Large intestine (tissue), 3 donors: ENCODE measurements around the gene DTL. TPM values are rescaled to one million over a fixed set of nuclear protein-coding genes. Genes with fewer than 3 reads are reported as not detected.

Source experiments
- DNase-seq, 2 donors: peaks; one replicate each; pipeline versions ENCODE4 v3.0.0 to v3.0.0-alpha.2; 2013
- H3K27ac ChIP-seq: one replicate; pipeline ENCODE4 v1.5.1; 2013; ENCODE audit warnings: low read length
- H3K27me3 ChIP-seq: 2 replicates; pipeline ENCODE4 v1.6.1; 2013; ENCODE audit warnings: low read length; ENCODE audit not compliant: control insufficient read depth, insufficient read depth
- H3K36me3 ChIP-seq: 2 replicates; pipeline ENCODE4 v1.6.1; 2013; ENCODE audit warnings: low read length; ENCODE audit not compliant: control insufficient read depth, insufficient read depth
- H3K4me1 ChIP-seq: one replicate; pipeline ENCODE4 v1.6.1; 2013; ENCODE audit warnings: low read length; ENCODE audit not compliant: control insufficient read depth, insufficient read depth
- H3K4me3 ChIP-seq: one replicate; pipeline ENCODE4 v1.5.1; 2013; ENCODE audit warnings: low read length
- H3K9me3 ChIP-seq: one replicate; pipeline ENCODE4 v1.6.1; 2013; ENCODE audit warnings: mild to moderate bottlenecking, low read depth, low read length, moderate library complexity; ENCODE audit not compliant: control insufficient read depth
- WGBS: methylation state at CpG from one replicate; pipeline ENCODE4 v1.1.5; 2013; ENCODE audit warnings: low lambda C conversion rate; ENCODE audit not compliant: insufficient coverage; 5-methylcytosine and 5-hydroxymethylcytosine counted together
- polyA plus RNA-seq: library from polyadenylated mRNA; unstranded; fragments of 120-200 nt; gene quantifications from one replicate; pipeline ENCODE4 v1.2.1, GENCODE V29; 2013

DTL gene
- polyA plus RNA-seq, 1 donor, result 10.1 TPM

DNA sequence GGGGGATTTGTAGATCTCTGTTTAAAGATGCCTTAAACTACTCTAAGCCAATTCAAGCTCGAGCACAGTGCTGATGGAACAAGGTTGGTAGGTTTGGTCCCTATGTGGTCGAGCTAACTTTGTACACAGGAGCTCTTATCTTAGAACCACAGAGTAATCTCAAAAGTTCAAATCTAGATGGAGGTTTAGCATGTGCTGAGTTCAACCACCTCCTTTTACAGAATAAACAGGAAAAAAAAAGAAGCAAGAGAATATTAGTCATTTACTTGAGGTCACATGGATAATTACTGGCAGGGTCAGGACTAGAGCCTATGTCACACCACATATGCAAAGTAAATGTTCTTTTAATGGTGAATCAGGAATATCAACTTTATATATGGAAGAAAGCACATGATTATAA is 86.2 kb downstream of the DTL start:
- no peak overlapping the region for H3K4me3 ChIP-seq
- H3K27ac ChIP-seq, result no peak overlapping the region
- H3K27me3 ChIP-seq, result no peaks in the 10 kb centered on the region
- whole genome bisulfite sequencing, result no CpG with 5 or more reads among the region's 2 CpGs
- peaks cover 2% of the 10 kb centered on the region for H3K4me1 ChIP-seq
- H3K9me3 ChIP-seq, result no peaks in the 10 kb centered on the region
- no peaks in the 10 kb centered on the region for H3K36me3 ChIP-seq
- DNase-seq, result no peak

DNA sequence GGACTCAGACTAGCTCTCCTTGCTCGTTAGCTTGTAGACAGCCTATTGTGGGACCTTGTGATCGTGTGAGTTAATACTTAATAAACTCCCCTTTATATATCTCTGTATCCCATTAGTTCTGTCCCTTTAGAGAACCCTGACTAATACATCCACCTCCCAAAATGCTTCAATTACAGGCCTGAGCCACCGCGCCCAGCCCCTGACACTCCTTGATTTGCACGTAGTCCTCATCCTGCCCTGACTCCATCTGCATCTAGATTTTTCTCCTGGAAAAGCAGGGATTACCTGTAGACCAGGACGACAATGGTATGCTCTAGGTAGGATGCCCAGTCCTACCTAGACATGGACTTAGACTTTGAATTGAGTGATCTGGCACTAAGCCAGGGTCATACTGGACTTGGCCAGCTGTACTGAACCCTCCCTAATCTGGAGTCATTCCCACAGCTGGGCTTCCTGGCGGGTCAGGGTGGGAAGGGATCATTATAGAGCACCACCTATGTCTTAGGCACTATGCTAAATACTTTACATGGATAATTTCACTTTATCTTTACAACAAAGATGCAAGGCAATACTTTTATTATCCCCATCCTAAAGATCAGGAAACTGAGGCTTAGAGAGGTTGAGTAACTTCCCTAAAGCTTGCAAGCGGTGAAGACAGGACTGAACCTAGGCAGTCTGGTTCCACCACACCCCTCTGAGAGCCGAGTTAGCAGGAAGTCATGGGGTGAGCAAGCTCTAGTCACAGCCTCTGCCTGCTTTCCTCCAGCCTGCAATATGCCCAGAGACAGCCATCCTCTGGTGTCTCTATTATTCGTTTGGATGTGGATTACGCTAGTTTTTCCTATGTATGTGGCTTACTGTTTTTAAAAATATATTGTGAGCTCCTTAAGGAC is 89.4 kb downstream of the DTL start:
- no peak for DNase-seq

DNA sequence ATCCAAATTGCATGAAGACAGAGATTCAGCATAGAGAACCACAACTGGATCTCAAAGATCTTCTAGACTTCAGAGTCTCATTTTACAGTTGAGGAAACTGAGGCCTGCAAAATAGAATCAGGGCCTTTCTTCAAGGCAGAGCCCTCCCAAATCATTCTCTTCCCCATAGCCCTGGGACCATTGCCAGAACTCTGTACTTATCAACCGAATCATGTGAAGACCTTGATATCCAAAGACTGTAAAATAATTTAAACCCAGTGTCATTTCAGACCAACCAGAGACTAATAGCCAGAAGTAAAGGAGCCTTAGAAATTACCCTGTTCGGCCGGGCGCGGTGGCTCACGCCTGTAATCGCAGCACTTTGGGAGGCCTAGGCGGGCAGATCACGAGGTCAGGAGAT is 90.1 kb downstream of the DTL start:
- H3K27me3 ChIP-seq, result no peaks in the 10 kb centered on the region
- DNase-seq, result no peak
- H3K4me3 ChIP-seq, result no peak overlapping the region
- no peaks in the 10 kb centered on the region for H3K36me3 ChIP-seq
- H3K27ac ChIP-seq, result no peak overlapping the region
- WGBS, result no CpG with 5 or more reads among the region's 9 CpGs
- no peaks in the 10 kb centered on the region for H3K9me3 ChIP-seq
- no peaks in the 10 kb centered on the region for H3K4me1 ChIP-seq

More for the DNA sequence above, 89.4 kb downstream of the DTL start:
- H3K4me1 ChIP-seq, result no peaks in the 10 kb centered on the region
- WGBS, result 100% methylated on average over 2 of the region's 11 CpGs
- no peaks in the 10 kb centered on the region for H3K9me3 ChIP-seq
- no peaks in the 10 kb centered on the region for H3K27me3 ChIP-seq
- no peak overlapping the region for H3K27ac ChIP-seq
- no peaks in the 10 kb centered on the region for H3K36me3 ChIP-seq
- H3K4me3 ChIP-seq, result no peak overlapping the region

DNA sequence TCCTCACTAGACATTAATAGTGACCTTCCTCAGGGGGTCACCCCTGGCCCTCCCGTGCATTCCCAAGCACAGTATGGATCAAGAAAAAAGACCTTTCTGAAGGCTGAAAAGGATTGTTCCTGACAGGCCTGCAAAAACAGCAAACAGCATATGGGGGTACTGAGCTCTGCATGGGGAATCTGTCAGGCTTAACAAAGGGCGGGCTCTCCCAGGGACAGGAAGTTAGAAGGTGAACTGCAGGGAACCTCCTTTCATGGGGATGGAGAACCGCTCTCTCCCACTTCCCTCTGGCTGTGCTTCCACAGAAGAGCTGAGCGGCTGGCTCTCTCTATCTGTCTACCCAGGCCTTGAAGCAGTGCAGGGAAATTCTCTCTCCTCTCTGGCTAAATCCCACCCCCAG is 91.7 kb downstream of the DTL start:
- no peak for DNase-seq
- Histone ChIP-seq H3K36me3 (no peaks in the 10 kb centered on the region), H3K4me1 (peaks cover 5% of the 10 kb centered on the region), H3K9me3 (no peaks in the 10 kb centered on the region), H3K27me3 (no peaks in the 10 kb centered on the region), H3K27ac (no peak overlapping the region), H3K4me3 (no peak overlapping the region)
- no CpG with 5 or more reads among the region's 4 CpGs for WGBS

DNA sequence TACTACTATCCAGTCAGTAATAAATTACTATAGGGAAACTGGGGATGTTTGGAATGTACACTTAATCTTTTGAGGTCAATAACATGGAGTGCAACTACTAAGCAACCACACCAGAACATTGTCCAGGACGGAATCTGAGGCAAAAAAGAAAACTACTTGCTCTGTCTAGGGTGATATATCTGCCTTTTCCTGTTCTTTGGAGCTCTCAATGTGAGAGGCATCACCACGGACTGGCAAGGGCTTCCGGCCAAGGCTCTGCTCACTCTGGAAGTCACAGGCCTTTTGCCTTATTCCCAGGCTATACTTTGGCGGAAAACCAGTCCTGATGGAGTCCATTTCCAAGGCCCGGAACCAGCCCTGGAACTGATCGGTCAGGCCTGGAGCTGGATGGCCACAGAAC is 94.2 kb downstream of the DTL start:
- H3K27ac ChIP-seq, result no peak overlapping the region
- no peak for DNase-seq
- H3K4me3 ChIP-seq, result no peak overlapping the region
- H3K9me3 ChIP-seq, result no peaks in the 10 kb centered on the region
- WGBS, result no CpG with 5 or more reads among the region's 6 CpGs
- no peaks in the 10 kb centered on the region for H3K27me3 ChIP-seq
- H3K36me3 ChIP-seq, result no peaks in the 10 kb centered on the region
- peaks cover 5% of the 10 kb centered on the region for H3K4me1 ChIP-seq

DNA sequence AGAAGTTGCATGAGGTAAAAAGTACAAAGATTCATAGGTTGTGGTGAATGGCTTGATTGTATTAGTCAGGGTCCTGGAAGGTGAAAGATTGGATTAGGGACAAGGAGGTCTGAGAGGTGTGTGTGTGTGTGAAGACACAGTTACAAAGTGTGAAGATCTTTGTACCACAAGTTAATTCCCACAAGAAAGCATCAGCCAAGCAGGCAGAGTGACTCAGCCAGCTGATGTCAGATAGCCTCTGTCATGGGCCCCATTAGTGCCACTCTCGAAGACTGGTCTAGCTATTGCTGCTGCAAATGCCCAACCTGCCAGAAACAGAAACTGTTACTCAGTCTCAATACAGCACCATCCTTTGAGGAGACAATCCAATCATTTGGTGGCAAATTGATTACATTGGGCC is 96.5 kb downstream of the DTL start:
- no CpG with 5 or more reads among the region's 1 CpG for WGBS
- no peaks in the 10 kb centered on the region for H3K9me3 ChIP-seq
- peaks cover 5% of the 10 kb centered on the region for H3K4me1 ChIP-seq
- no peak overlapping the region for H3K27ac ChIP-seq
- DNase-seq, result peak; percentile 70 to 76
- H3K27me3 ChIP-seq, result no peaks in the 10 kb centered on the region
- H3K4me3 ChIP-seq, result no peak overlapping the region
- no peaks in the 10 kb centered on the region for H3K36me3 ChIP-seq

DNA sequence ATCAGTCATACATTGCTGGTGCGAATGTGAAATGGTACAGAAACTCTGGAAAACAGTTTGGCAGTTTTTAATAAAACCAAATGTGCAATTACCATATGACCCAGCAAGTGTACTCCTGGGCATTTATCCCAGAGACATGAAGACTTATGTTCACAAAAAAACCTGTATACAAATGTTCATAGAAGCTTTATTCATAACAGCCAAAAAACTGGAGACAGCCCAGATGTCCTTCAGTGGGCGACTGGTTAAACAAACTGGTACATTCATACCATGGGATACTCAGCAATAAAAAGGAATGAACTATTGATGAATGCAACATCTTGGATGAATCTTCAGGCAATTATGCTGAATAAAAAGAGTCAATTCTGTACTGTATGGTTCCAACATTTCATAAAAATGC is 97.8 kb downstream of the DTL start:
- Histone ChIP-seq H3K36me3 (no peaks in the 10 kb centered on the region), H3K27ac (no peak overlapping the region), H3K27me3 (no peaks in the 10 kb centered on the region), H3K4me3 (no peak overlapping the region), H3K9me3 (no peaks in the 10 kb centered on the region), H3K4me1 (peaks cover 5% of the 10 kb centered on the region)
- no CpG with 5 or more reads among the region's 2 CpGs for WGBS
- no peak for DNase-seq

DNA sequence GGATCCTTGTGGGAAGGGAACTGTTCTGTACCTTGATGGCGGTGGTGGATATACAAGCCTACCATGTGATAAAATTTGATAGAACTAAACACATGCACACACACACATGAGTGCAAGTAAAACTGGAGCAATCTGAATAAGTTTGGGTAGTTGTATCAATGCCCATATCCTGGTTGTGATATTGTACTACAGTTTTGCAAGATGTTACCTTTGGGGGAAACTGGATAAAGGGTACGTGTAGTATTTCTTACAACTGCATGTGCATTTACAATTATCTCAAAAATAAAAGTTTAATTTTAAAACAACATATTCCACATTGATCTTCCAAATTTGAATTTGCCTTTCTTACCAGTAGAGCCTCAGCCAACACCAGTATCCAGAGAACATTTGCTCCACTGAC is 99.6 kb downstream of the DTL start:
- H3K27ac ChIP-seq, result no peak overlapping the region
- H3K27me3 ChIP-seq, result no peaks in the 10 kb centered on the region
- no peaks in the 10 kb centered on the region for H3K36me3 ChIP-seq
- DNase-seq, result no peak
- peaks cover 5% of the 10 kb centered on the region for H3K4me1 ChIP-seq
- no peak overlapping the region for H3K4me3 ChIP-seq
- H3K9me3 ChIP-seq, result no peaks in the 10 kb centered on the region
- WGBS, result 100% methylated on average over 1 of the region's 2 CpGs

DNA sequence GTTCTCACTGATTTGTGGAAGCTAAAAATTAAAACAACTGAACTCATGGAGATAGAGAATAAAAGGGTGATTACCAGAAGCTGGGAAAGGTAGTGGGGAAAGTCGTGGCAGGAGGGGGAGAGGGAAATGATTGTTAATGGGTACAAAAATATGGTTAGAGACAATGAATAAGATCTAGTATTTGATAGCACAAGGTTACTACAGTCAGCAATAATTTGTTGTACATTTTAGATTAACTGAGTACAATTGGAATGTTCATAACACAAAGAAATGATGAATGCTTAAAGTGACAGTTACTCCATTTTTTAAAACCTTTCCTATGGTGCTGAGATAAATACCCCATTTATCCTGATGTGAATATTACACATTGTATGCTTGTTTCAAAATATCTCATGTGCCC is 102.3 kb downstream of the DTL start:
- H3K36me3 ChIP-seq, result no peaks in the 10 kb centered on the region
- no peaks in the 10 kb centered on the region for H3K9me3 ChIP-seq
- H3K27ac ChIP-seq, result no peak overlapping the region
- no peaks in the 10 kb centered on the region for H3K27me3 ChIP-seq
- H3K4me3 ChIP-seq, result no peak overlapping the region
- H3K4me1 ChIP-seq, result no peaks in the 10 kb centered on the region
- WGBS, result 82% methylated on average over 1 of the region's 1 CpG
- DNase-seq, result no peak

DNA sequence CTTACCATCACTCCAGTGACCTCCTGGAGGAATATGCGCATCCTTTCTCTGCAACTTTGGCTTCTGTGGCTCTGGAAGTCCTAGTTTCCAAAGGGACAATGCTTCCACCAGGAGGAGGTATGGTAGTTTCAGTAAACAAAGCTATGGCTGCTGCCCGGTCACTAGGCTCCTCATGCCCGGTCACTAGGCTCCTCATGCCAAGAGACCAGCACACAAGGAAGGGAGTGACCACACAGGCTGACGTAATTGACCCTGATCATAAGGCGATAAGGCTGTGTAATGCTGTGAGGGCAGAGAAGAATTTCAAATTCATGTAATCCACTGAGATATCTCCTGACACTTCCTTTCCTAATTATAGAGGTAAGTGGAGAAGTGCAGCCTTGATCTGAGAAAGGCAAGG is 102.9 kb downstream of the DTL start:
- Histone ChIP-seq H3K4me1 (no peaks in the 10 kb centered on the region), H3K36me3 (no peaks in the 10 kb centered on the region), H3K9me3 (no peaks in the 10 kb centered on the region), H3K27me3 (no peaks in the 10 kb centered on the region), H3K4me3 (no peak overlapping the region), H3K27ac (no peak overlapping the region)
- DNase-seq, result no peak
- no CpG with 5 or more reads among the region's 5 CpGs for WGBS
